GM18517 (cell line): Measurements from ENCODE around the gene CSNK2A2.

Experiments
- ATAC-seq: cut with Tn5 transposase; IDR thresholded peaks from one replicate; pipeline ENCODE4 v1.9.1; 2021; ENCODE audit warnings: mild to moderate bottlenecking, moderate library complexity; ENCODE audit not compliant: unreplicated experiment

The CSNK2A2 gene

DNA sequence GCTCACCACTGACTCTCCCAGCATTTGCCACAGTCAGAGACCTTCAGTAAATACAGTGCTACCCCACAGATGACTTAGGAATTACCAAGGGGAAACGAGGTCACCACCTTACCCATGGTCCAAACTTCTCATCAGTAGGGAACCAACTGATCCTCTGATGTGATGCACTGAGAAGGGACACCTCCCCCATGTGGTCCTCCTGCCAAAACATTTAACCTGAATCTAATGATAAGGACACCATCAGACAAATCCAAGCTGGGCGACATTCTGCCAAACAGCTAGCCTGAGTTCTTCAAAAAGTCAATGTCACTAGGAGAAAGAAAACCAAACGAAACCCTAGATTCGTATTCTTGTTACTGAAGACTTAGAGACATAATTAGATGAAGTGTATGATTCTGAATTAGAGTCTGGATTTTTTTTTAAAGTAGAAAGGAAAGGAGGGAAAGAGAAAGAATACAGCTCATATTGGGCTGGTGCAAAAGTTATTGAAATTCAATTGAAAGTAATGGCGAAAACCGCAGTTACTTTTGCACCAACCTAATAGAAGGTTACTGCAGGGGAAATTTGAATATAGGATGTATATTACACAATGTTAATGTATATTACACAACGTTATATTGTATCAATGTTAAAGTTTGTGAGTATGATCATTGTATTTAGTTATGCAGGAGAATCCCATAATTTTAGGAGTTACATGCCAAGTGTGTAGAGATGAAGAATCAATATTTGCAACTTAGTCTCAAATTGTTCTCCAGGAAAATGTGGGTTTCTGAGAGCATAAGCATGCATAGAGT, 2.3 kb upstream of the CSNK2A2 start:
- no peak for ATAC-seq

DNA sequence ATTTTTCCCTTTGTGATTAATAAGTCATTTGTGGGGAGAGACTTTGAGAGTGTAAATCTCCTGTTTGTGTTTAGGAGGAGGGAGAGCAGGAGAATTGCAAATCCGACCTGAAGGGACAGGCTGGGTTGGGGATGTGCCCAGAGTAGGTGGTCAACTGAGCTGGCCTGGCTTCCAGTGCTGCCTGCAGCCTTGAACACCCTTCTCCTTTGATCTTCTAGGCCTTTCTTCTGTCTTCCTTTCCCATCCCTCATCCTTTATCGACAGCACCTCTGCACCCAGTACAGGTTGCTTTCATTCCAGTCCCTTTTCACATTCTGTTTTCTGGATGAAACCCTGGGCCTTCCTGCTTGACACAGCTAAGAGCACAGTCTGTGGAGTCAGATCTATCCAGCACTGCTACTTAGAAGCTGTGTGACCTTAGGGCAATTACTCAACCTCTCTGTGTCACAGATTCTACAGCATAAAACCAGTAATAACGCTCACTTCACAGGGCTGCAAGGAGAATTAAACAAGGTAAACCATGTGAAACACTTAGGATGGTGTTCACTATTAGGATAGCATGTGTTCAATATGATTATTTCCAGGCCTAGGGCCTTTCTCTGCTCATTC, 1.0 kb upstream of the CSNK2A2 start:
- ATAC-seq, result no peak

DNA sequence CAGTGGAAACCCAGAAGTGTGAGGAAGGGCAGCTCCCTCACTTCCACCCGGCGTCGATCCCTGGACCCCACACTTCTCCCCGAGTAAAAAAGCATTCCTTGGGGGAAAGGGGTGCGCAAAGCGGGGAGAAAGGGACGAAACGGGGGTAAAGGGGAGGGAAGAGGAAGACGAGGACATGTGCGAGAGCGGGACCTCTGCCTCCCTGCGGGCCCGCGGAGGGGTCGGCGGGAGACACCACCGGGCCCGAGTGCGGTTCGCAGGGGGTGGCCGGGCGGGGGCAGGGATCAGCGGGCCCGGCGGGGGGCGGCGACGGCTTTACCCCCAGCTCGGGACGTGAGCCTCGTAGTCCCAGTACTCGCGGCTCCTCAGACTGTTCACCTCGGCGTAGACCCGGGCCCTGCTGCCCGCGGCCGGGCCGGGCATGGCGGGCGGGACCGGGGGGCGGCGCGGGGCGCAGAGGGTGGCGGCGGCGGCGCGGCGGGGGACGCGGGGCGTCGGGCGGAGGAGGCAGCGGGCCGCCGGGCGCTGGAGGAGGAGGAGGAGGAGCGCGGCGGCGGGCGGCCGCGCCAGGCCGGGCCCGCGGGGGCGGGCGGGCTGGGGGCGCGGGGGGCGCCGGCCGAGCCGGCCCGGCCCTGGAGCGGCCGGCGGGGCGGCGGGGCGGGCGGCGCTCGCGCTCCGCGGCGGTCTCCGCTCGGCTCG, 443 bp downstream of the CSNK2A2 start:
- ATAC-seq, result no peak

DNA sequence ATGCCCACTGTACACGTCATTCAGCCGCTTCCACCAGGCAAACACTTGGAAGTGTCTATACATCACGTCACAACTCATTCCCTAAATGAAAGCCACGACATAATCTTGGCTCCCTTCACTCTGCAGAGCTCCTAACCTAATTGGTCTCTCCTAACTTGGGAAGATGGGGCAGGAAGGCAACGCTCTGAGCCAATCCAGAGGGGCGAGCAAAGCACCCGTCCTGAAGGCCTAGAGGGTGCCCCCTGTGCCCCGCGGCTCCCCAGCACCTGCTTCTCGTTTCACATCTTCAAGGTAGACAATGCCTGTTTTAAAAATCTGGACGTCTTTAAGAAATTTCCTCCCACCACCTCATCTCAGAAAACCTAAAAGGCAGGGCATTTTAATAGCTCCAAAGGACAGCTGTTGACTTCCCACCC, 1.0 kb downstream of the CSNK2A2 start:
- no peak for ATAC-seq

DNA sequence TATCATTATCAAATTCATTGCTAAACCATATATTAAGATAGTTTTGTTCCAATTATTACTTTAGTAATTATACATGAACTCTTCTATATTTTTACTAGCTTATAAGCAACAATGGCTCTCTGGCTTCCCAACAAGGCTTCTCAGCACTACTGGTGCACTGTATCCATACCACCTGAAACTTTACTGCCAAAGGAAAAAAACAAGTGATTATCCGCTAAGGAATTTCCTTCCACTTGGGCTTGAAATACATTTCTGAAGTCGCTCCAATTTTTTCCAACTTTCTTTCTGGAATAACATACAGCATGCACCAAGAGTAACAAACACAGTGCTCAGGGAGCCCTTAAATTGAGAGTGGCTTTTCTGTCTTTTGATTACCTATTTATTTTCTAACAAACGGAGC, 2.1 kb downstream of the CSNK2A2 start:
- ATAC-seq, result no peak

DNA sequence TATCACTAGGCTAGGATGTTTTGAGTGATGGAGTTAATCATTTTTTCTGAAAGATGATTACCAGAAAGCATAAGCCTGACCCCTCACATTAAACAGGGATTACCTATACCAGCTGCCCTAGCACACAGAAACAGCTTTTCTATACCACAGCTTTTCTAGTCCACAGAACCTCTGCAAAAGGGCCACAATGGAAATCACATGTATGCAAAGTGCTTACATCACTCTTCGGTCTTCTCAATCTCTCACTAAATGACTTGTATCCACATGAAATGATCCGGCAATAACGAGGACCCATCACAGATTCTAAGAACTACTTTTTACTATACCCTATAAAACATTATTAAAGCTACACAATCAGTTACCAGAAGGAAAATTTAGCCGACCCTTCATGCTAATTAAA, 2.6 kb downstream of the CSNK2A2 start:
- ATAC-seq, result no peak

DNA sequence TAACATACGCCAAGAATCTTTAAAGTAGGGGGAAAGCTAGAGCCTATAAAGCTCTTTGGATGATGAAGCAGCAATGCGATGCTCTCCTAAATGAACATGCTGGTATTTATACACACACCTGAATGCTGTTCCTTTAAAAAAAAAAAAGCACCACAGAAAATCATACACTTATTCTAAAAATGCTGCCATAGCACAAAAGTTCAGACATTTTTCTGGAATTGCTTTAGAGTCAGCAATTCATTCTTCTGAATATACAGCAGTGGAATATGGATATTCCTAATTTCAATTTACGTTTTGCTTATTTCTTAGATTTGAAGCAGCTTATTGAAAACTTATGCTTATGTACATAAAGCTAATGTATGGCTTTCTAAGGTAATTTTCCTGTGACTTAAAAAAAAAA, 3.1 kb downstream of the CSNK2A2 start:
- ATAC-seq, result no peak

DNA sequence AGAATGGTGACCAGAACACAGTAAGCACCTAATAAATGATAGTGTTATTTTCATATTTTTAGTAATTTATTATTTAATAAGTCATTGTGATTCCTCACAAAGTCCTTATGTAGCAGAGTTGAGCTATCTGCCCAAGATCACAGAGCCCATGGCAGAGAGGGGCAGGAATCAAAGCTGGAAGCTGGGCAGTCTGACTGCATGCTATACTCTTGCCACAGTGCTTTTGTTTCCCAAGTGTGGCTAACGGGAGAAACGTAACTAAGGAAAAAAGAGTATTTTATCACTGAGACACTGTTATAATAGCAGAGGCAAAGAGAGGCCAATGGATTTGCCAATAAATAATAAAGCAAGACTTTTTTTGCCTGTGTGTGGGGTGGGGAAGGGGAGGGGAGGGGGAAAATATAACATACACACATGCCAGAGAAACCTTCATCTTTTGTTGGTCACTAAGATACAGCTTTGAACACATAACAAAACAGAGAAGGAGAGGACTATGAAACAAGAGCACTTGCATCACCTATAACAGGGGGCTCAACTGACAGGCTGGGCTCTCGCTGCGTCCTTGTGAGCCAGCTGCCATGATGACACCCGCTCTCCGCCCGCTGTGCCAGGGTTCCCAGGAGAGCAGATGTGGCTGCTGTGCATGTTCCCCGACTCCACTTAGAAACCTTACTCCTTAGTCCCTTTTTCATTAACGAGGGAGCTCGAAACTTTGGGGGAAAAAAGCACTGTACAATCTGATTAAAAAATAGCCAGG, 10.1 kb downstream of the CSNK2A2 start:
- ATAC-seq, result no peak

DNA sequence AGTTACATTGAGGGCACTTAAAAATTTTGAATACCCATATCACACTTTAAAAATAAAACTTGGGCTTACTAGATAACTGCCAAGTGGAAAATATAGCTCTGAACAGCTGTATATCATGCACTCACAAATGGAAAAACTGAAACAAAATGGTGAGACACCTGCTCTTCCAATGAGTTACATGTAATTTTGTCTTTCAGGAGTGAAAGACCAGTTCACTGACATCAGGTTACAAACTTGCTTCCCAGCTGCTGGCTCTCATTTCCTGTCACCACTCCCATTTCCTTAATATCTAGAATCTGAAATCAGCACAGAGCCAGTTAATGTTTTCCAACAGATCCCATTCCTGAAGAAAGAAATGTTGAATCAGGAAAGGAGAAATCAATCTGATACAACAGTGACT, 10.8 kb downstream of the CSNK2A2 start:
- no peak for ATAC-seq

DNA sequence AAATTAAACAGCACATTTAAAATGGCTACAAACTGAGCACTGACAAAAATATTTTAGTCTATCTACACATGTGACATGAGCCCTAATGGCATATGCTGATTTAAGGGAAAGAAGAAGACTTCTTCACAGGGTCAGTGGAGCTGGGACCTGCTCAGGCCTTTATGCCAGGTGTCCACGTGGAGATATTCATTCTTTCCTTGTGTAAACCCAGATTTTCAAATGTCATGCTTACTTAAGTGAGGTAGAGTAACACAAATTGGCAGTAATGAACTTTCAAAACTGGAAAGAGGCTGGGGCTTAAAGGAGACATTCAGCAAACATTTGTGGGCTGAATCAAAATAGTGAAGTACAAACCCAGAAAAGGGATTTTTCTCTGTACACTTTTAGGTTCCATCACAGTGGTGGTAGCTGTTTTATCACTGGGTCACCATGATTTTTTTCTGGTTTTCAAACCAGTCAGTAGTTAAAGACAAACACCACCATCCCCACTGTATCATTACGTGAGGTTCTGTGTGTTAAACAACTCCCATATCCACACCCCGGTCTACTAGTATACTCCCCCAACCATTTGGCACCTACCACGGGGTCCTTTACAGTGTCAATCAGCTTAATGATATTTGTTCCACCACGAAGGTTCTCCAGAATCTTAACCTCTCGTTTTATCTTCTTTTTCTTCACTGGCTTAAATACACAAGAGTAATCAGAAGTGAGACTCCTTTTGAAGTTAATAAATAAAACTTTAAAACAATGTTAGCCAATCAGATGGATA, 11.5 kb downstream of the CSNK2A2 start:
- no peak for ATAC-seq

DNA sequence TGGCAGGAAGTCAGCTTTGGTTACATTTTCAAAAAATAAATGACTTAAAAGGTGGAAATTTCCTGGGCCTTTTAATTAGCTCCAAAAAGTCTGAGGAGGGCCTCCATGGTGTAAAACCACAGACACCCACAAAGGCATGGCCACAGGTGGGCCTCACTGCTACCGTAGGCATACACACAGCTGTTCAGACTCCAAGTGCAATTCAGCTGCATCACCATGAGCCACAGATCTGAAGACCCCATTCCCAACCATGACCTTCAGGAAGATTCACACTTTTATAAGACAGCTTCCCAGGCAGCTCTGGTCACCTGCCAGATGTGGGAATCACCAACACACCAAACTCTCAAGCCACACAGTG, 20.6 kb downstream of the CSNK2A2 start:
- ATAC-seq, result no peak

DNA sequence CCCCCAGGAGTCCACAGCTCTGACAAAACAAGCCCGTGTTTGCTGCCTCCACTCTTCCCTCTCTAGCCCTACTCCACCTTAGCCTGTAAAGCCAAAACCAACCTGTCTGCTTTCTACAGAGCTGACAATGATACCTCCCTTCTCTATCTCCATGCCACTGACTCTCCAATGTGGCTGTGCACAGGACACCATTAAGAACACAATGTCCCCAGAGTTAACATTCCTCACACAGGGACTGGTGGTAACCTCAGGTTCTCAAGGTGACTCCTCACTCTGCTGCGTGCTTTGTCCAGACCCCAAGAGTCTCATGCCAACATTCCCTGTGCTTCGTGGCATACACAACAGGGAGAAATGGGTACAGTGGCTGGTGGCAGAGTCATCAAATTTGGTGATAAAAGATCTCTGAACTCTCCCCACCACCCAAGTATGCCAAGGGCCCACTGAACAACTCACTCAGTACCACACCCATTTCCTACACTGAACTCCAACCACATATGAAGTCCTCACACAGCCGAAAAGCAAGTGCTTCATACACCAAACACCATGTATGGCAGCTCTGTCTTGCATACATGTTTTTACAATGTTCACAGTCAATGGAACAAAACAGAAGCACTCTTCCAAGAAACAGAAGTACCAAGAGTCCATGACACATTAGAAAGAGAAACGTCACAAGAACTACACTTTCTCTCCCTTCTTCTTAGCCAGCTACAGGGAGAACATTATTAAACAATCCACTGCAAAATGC, 21.1 kb downstream of the CSNK2A2 start:
- ATAC-seq, result no peak

DNA sequence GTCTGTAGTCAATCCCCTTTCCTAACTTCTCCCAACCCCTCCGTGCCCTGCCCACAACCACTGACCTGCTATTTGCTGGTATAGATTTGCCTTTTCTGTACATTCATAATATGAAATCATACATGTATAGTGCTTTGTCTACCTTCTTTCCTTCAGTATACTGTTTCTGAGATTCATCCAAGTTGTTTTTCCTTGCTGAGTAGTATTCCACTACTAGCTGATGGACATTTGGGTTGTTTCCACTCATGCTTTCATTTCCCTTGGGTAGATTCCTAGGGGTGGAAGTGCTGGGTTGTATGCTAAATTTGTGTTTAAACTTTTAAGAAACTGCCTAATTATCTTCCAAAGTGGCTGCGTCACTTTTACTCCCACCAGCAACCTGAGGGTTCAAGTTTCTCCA, 27.7 kb downstream of the CSNK2A2 start:
- ATAC-seq, result no peak

DNA sequence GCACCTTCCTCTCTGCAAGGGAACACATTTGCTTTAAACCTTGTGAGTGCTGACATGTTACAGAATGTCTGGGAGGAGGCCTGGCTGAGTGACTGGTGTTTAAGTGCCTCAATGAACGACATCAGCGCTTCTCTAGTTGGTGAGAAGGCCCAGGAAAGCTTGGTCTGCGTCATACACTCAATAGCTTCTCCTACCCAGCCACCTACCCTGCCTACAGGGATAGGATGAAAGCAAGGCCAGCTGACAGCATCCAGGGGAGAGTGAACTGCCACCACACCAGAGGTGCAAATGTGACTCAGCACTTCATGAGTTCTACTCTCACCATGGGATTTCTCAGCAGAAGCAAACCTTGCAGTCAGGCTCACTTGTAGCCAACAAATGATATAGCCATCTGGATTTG, 37.1 kb downstream of the CSNK2A2 start:
- no peak for ATAC-seq

DNA sequence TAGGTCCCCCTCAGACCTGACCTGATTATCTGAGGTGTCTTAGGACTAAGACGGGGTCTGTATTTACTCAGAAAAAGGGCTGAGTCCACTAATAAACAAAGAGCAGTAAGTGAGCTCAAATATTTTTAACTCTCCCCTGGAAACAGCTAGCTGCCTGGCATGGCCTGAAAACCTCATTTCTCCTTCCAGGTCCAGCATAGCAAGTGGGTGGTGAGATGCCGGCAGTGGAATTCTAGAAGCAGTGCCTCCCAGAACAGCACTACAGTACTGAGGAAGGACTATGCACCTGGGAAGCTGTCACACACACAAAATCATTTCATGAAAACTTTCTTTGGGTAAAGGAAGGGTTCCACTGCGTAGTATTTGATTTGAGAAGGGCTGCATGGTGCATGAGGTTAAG, 39.2 kb downstream of the CSNK2A2 start:
- no peak for ATAC-seq

DNA sequence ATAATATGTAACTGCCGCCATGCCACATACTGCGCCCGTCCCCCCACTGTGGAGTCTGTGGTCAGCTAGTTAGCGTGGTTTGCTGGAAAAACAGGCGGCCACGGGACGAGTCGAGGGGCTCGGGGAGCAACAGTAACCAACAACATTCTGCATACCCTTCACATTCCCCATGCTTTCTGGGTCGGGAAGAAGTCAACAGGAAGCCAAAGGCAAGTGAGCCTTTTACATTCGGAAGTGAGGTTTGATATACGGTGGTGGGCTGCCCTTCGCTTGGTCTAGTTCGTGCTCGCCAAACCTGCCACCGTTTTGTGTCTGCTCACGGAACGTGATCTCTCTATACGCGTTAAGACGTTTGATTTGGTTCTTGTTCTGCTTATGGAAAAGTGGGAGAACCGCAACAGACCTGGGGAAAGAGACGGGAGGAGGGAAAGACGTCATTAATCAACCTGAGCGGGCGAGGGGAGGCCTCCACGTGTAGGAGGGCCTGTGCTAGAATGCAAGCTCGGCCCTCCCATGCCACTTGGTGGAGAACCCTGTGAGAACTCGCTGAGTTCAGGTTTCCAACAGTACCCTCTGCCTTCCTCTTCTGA, 39.9 kb downstream of the CSNK2A2 start:
- ATAC-seq, result no peak

DNA sequence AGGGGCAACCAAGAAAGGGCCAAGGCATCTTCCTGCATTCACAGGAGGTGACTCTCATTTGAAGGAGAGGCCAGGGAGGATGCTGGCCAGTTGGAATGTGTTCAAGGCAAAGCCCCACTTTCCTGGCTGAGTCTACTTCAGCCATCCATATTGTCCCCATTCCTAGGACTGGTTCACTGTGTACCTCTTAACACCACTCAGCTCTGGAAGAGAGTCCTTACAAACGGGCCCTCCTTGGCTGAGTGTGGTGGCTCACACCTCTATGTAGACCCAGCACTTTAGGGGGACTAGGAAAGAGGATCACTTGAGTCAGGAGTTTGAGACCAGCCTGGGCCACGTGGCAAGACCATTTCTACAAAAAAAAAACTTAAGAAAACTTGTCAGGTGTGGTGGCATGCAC, 40.7 kb downstream of the CSNK2A2 start:
- no peak for ATAC-seq

DNA sequence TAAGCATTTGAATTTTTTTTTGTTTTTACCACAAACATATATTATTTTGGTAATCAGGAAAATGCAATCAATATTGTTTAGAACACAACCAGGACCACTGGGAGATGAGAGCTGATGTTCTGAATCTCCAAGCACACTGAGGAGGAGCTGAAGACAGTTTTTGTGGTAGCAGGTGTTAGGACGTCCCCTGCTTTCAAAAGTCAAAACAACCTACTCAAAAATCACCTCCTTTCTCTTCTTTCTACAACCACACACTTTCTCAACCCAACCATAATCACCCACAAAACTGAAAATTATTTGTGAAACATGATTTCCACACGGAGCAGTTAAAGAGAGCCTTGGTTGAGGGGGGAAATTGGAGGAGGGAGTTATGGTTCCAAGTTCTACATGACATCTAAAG, 42.1 kb downstream of the CSNK2A2 start:
- ATAC-seq, result no peak

DNA sequence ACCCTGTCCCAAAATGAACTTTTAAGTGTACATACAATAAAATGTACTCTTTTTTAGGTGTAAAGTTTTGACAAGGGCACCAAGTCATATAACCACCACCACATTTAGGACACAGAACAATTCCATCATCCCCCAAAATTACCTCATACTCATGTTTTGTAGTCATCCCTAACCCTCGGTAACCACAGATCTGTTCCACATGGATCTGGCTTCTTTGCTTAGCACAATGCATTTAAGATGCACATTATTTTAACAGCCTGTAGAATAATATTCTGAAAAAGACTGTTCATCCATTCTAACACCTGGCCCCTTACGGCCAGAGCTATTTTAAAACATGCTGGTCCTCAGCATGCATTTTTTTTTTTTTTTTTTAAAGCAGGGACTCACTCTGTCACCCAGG, 43.6 kb downstream of the CSNK2A2 start:
- ATAC-seq, result no peak
